Measurements from ENCODE around the gene TMEM215. TPM values are rescaled to one million over a fixed set of nuclear protein-coding genes. Genes with fewer than 3 reads are reported as not detected.

Gene TMEM215, protein sequence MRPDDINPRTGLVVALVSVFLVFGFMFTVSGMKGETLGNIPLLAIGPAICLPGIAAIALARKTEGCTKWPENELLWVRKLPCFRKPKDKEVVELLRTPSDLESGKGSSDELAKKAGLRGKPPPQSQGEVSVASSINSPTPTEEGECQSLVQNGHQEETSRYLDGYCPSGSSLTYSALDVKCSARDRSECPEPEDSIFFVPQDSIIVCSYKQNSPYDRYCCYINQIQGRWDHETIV
- total RNA-seq, result not detected in 2 replicates
- polyA plus RNA-seq, result not detected in 2 replicates
- polyA plus RNA-seq (2011; cell fraction: cytosol; rRNA removed), result not detected in 2 replicates
- polyA plus RNA-seq (2011; cell fraction: nucleus; rRNA removed), result not detected in 2 replicates
- not detected in 2 replicates for polyA plus RNA-seq (2012)
- not detected in 2 replicates for polyA minus RNA-seq
- polyA minus RNA-seq (2011; cell fraction: cytosol; rRNA and poly(A)+ RNA removed), result not detected
- polyA minus RNA-seq (2011; cell fraction: nucleus; rRNA and poly(A)+ RNA removed), result not detected in 2 replicates
- not detected for Bru-seq, nascent RNA
- BruChase-seq, experiment 1, labeled RNA remaining after a 6-hour chase, result not detected
- not detected for BruChase-seq, experiment 2, labeled RNA remaining after a 2-hour chase
- long read RNA-seq, result 0 reads

DNA sequence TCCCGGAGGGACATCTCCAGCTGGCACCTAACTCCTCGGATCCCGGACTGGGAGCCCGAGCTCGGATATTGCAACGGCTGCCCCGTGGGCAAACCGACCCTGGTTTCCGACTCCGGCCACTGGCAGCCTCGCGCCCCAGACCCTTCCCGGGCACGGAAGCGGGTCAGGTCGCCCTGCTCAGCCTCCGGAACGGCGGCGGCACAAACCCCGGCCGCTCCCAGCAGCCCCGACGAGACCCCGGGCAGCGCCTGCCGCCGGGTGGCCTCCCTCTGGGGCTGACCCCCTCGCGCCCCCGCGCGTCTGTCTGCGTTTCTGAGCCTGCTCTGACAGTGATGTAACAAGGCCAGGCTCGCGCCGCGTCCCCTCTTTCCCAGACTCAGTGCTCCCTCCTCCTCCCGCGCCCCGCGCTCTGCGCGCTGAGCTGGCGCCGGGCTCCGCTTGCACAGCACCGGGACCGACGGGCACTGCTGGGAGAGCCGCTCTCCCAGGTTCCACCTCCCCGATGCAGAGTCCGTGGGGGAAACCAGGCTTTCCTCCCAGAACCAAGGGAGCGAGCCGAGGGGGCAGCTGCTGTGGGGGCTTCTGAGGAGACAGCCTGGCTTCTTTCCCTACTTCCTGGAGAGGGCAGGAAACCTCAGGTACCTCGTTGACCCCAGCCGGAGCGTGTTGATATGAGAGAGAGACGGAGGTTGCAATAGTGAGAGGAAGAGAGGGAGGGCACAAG, at the start of gene TMEM215:
TMEM215 (plus strand) TSS at position 373 of the 724 bp plus-strand sequence. CDS start 644 bp downstream, outside the sequence.
- Histone ChIP-seq H3K27me3 (ENCODE audit: control insufficient read depth in 2 of 2, insufficient read depth in 2 of 2, low read length in 2 of 2) (peaks cover 26 to 48% of the 10 kb centered on the region in 2 experiments), H3K4me2 (ENCODE audit: insufficient read depth, low read length) (no peak within 1 kb of the TSS), H3K4me1 (ENCODE audit: control insufficient read depth, extremely low read depth, insufficient read depth, low read length) (no peaks in the 10 kb centered on the region), H2AFZ (ENCODE audit: low read depth, low read length) (no peak within 1 kb of the TSS), H3K4me3 (replicated peaks in 1 of 3; ENCODE audit: insufficient read depth in 1 of 3, low read depth in 1 of 3, low read length in 3 of 3) (no peak within 1 kb of the TSS), H3K9me3 (replicated peaks; ENCODE audit: control insufficient read depth, insufficient read depth, low read length) (no peaks in the 10 kb centered on the region), H3K27ac (ENCODE audit: insufficient read depth, low read depth, low read length) (no peak within 1 kb of the TSS), H3K79me2 (ENCODE audit: control insufficient read depth, insufficient read depth, low read length) (no peaks in the 10 kb centered on the region), H3K36me3 (ENCODE audit: control insufficient read depth in 2 of 2, extremely low read depth in 1 of 2, insufficient read depth in 2 of 2, low read length in 2 of 2) (no peaks in the 10 kb centered on the region), H3K9ac (replicated peaks; ENCODE audit: extremely low read depth, insufficient read depth, low read length) (no peak within 1 kb of the TSS), H3K9me1 (replicated peaks; ENCODE audit: control insufficient read depth, extremely low read depth, insufficient read depth, low read length) (no peaks in the 10 kb centered on the region), H4K20me1 (replicated peaks; ENCODE audit: control insufficient read depth, extremely low read depth, insufficient read depth, low read length) (no peaks in the 10 kb centered on the region)
- BruUV-seq (replicated peaks), result no TSS peak
- ChIA-PET POLR2A (no interaction called here), CTCF (no interaction called here)
- dilution Hi-C loops (cut with MboI; ENCODE audit: extremely low pct_ligation_motif_present, low sequenced_read_pairs), result no loop called here
- intact Hi-C loops (cut with micrococcal nuclease), result no loop called here
- DNase-seq (ENCODE audit: low read depth, low spot score), result no peak
- FAIRE-seq, result no peak
- TF ChIP-seq POLR2AphosphoS5 (IDR thresholded peaks at IDR 0.05; ENCODE audit: insufficient read depth, low read depth, low read length), result no peak
- no peak for TF ChIP-seq MYC (IDR thresholded peaks at IDR 0.05; ENCODE audit: low read depth, low read length)
- TF ChIP-seq EZH2 (IDR thresholded peaks at IDR 0.05; ENCODE audit: borderline replicate concordance, low read depth, low read length, severe bottlenecking), result peak; percentile 42

DNA sequence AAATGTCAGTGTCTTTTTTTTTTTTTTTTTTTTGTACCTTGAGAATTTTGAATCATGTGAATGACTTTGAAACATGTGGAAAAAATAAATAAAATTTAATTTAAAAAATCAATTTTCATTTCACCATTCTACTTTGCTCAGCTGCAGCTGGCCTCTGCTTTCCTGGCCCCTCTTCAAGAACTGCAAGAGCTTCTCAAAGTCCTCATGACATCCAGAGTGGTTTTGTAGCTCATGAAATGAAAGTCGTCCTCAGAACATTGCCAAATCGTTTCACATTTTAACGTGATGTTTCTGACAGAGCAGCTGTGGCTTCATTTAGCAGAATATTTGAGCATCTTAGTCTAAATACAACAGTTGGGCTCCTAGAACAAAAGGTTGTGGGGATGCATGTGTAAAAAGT, 47.9 kb upstream of the TMEM215 start:
- Histone ChIP-seq H3K27ac (ENCODE audit: insufficient read depth, low read depth, low read length) (no peak overlapping the region), H2AFZ (ENCODE audit: low read depth, low read length) (no peak overlapping the region), H4K20me1 (replicated peaks; ENCODE audit: control insufficient read depth, extremely low read depth, insufficient read depth, low read length) (no peaks in the 10 kb centered on the region), H3K36me3 (ENCODE audit: control insufficient read depth in 2 of 2, extremely low read depth in 1 of 2, insufficient read depth in 2 of 2, low read length in 2 of 2) (no peaks in the 10 kb centered on the region), H3K9me1 (replicated peaks; ENCODE audit: control insufficient read depth, extremely low read depth, insufficient read depth, low read length) (no peaks in the 10 kb centered on the region), H3K79me2 (ENCODE audit: control insufficient read depth, insufficient read depth, low read length) (no peaks in the 10 kb centered on the region), H3K9me3 (replicated peaks; ENCODE audit: control insufficient read depth, insufficient read depth, low read length) (no peaks in the 10 kb centered on the region), H3K4me1 (ENCODE audit: control insufficient read depth, extremely low read depth, insufficient read depth, low read length) (no peaks in the 10 kb centered on the region), H3K4me3 (replicated peaks in 1 of 3; ENCODE audit: insufficient read depth in 1 of 3, low read depth in 1 of 3, low read length in 3 of 3) (no peak overlapping the region), H3K9ac (replicated peaks; ENCODE audit: extremely low read depth, insufficient read depth, low read length) (no peak overlapping the region), H3K27me3 (ENCODE audit: control insufficient read depth in 2 of 2, insufficient read depth in 2 of 2, low read length in 2 of 2) (no peaks in the 10 kb centered on the region), H3K4me2 (ENCODE audit: insufficient read depth, low read length) (no peak overlapping the region)
- no peak for DNase-seq (ENCODE audit: low read depth, low spot score)
- POLR2A ChIA-PET, result no interaction called here
- no TSS peak for BruUV-seq (replicated peaks)
- no peak for FAIRE-seq
- intact Hi-C loops (cut with micrococcal nuclease) (no loop called here), dilution Hi-C loops (cut with MboI; ENCODE audit: extremely low pct_ligation_motif_present, low sequenced_read_pairs) (no loop called here)
- TF ChIP-seq GATA2 (IDR thresholded peaks at IDR 0.05; ENCODE audit: insufficient read depth, insufficient read length, low read depth, low read length) (no peak), JUN (IDR thresholded peaks at IDR 0.05; ENCODE audit: borderline replicate concordance, insufficient read depth, insufficient read length, low read depth) (no peak), EZH2 (IDR thresholded peaks at IDR 0.05; ENCODE audit: borderline replicate concordance, low read depth, low read length, severe bottlenecking) (no peak), FOS (IDR thresholded peaks at IDR 0.05; ENCODE audit: borderline replicate concordance, insufficient read depth, low read length) (no peak), CTCF (IDR thresholded peaks at IDR 0.05; ENCODE audit: extremely low read depth in 1 of 2, insufficient read depth in 1 of 2, low read depth in 1 of 2, low read length in 2 of 2) (no peak), MYC (IDR thresholded peaks at IDR 0.05; ENCODE audit: low read depth, low read length) (no peak), POLR2AphosphoS5 (IDR thresholded peaks at IDR 0.05; ENCODE audit: insufficient read depth, low read depth, low read length) (no peak), POLR2A (IDR thresholded peaks at IDR 0.05; ENCODE audit: low read depth, low read length) (no peak)
- TF ChIP-seq, protein P1, sequence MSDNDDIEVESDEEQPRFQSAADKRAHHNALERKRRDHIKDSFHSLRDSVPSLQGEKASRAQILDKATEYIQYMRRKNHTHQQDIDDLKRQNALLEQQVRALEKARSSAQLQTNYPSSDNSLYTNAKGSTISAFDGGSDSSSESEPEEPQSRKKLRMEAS (IDR thresholded peaks at IDR 0.05; ENCODE audit: insufficient read depth, insufficient read length), result no peak
- CTCF ChIA-PET, result no interaction called here

Measured in endothelial cell of umbilical vein (primary cell).